Measurements from ENCODE around the gene COL15A1.

COL15A1 gene

DNA sequence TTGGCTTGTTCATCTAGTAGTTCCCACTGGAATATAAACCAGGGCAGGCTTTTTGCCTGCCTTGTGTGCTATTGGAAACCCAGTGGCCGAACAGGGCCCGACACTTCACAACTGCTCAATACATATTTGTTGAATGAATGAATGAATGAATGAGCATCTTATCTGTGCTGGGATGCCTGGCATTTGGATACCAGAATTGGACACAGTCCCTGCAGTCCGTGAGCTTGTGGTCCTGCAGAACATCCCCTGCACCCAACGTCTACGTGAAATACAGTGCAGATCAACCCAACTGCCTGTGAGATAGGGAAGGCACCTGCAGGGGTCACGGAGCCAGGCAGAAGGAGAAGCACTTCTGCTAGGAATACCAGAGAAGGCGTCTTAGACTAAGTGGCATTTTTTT lies 30.0 kb upstream of the COL15A1 start:
- TF ChIP-seq SIN3A (IDR thresholded peaks at IDR 0.05; ENCODE audit: borderline replicate concordance, insufficient read depth, low read length): no peak
- TF ChIP-seq TAF1 (IDR thresholded peaks at IDR 0.05; ENCODE audit: borderline replicate concordance, insufficient read depth, low read length): no peak
- no peak for TF ChIP-seq FOXP2 (optimal IDR thresholded peaks at IDR 0.05; ENCODE audit: borderline replicate concordance, extremely low read depth, extremely low read length, insufficient read depth)
- no peak for TF ChIP-seq POLR2AphosphoS5 (IDR thresholded peaks at IDR 0.05; ENCODE audit: low read depth, low read length)
- TF ChIP-seq, protein P1, sequence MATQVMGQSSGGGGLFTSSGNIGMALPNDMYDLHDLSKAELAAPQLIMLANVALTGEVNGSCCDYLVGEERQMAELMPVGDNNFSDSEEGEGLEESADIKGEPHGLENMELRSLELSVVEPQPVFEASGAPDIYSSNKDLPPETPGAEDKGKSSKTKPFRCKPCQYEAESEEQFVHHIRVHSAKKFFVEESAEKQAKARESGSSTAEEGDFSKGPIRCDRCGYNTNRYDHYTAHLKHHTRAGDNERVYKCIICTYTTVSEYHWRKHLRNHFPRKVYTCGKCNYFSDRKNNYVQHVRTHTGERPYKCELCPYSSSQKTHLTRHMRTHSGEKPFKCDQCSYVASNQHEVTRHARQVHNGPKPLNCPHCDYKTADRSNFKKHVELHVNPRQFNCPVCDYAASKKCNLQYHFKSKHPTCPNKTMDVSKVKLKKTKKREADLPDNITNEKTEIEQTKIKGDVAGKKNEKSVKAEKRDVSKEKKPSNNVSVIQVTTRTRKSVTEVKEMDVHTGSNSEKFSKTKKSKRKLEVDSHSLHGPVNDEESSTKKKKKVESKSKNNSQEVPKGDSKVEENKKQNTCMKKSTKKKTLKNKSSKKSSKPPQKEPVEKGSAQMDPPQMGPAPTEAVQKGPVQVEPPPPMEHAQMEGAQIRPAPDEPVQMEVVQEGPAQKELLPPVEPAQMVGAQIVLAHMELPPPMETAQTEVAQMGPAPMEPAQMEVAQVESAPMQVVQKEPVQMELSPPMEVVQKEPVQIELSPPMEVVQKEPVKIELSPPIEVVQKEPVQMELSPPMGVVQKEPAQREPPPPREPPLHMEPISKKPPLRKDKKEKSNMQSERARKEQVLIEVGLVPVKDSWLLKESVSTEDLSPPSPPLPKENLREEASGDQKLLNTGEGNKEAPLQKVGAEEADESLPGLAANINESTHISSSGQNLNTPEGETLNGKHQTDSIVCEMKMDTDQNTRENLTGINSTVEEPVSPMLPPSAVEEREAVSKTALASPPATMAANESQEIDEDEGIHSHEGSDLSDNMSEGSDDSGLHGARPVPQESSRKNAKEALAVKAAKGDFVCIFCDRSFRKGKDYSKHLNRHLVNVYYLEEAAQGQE (IDR thresholded peaks at IDR 0.05; ENCODE audit: insufficient read depth in 1 of 2, low read depth in 2 of 2, low read length in 2 of 2): no peak

DNA sequence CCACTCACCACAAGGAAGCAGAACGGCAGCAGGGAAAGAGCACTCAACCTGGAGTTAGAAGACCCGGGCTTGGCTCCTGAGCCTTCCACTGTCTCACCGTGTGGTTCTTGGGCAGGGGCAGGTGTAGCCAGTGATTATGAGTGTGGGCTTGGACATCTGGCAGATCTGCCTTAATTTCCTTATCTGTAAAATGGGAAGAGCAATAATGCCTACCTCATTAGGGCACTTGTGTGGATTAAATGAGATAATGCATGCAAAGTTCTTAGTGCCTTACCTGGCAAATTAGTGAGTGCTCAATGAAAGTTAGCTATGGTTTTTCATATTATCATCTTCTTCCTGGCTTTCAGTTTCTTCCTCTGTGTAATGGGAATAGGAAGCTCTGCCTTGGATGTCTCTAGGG lies 28.1 kb upstream of the COL15A1 start:
- no peak for TF ChIP-seq TAF1 (IDR thresholded peaks at IDR 0.05; ENCODE audit: borderline replicate concordance, insufficient read depth, low read length)
- TF ChIP-seq POLR2AphosphoS5 (IDR thresholded peaks at IDR 0.05; ENCODE audit: low read depth, low read length): no peak
- no peak for TF ChIP-seq FOXP2 (optimal IDR thresholded peaks at IDR 0.05; ENCODE audit: borderline replicate concordance, extremely low read depth, extremely low read length, insufficient read depth)
- TF ChIP-seq, protein P1 (IDR thresholded peaks at IDR 0.05; ENCODE audit: insufficient read depth in 1 of 2, low read depth in 2 of 2, low read length in 2 of 2): no peak
- no peak for TF ChIP-seq SIN3A (IDR thresholded peaks at IDR 0.05; ENCODE audit: borderline replicate concordance, insufficient read depth, low read length)

DNA sequence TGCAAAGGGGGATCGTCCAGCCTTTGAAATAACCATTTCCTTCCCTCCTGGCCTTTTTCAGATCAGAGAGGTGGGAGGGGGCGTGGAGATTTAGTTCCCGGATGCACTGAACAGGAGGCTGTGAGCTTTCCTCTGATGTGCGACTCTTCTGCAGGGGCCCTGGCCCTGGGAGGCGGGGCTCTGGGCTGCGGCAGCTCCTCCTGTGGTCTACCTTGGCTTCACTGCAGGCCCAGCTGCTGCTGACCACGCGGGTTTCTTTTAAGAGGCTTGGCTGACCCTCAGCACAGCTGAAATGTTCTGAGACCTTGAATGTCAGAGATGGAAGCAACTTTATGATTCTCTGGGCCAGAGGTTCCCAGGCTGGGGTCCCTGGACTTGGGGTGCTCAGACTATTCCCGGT lies 27.0 kb upstream of the COL15A1 start:
- TF ChIP-seq SIN3A (IDR thresholded peaks at IDR 0.05; ENCODE audit: borderline replicate concordance, insufficient read depth, low read length): no peak
- no peak for TF ChIP-seq POLR2AphosphoS5 (IDR thresholded peaks at IDR 0.05; ENCODE audit: low read depth, low read length)
- TF ChIP-seq TAF1 (IDR thresholded peaks at IDR 0.05; ENCODE audit: borderline replicate concordance, insufficient read depth, low read length): no peak
- no peak for TF ChIP-seq FOXP2 (optimal IDR thresholded peaks at IDR 0.05; ENCODE audit: borderline replicate concordance, extremely low read depth, extremely low read length, insufficient read depth)
- TF ChIP-seq, protein P1 (IDR thresholded peaks at IDR 0.05; ENCODE audit: insufficient read depth in 1 of 2, low read depth in 2 of 2, low read length in 2 of 2): no peak

DNA sequence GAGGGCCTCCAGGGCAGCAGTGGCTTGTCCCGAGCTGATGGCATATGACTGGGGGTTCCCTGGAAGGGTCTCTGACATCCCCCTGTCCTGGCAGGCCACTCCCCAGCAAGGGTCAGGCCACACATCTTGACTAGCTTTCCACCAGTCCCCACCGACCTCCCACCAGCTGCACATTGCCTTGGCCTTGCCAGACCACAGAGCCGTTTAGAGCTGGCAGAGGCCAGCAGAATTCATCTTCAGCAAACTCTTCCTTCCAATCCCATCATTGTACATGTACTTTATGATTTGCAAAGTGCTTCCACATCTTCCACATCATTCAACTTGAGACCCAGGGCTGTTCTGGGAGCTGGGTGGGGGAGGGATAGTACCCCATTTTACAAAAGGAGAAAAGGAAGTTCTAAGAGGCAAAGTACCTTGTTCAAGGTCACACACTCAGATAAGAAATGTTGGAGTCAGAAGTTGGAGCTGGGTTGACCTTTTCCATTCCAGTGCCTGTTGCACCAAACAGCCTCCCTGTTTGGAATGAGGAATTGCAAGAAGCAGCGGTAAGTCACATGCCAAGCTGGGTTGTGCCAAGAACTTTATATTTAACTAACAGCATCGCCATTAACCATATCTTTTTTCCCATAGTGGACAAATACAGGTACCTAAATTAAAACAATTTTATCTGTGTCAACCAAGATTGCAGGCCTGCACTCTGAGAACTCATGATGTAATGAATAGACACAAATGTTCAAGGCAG lies 25.8 kb upstream of the COL15A1 start:
- no peak for TF ChIP-seq TAF1 (IDR thresholded peaks at IDR 0.05; ENCODE audit: borderline replicate concordance, insufficient read depth, low read length)
- TF ChIP-seq, protein P1 (IDR thresholded peaks at IDR 0.05; ENCODE audit: insufficient read depth in 1 of 2, low read depth in 2 of 2, low read length in 2 of 2): no peak
- TF ChIP-seq SIN3A (IDR thresholded peaks at IDR 0.05; ENCODE audit: borderline replicate concordance, insufficient read depth, low read length): no peak
- TF ChIP-seq FOXP2 (optimal IDR thresholded peaks at IDR 0.05; ENCODE audit: borderline replicate concordance, extremely low read depth, extremely low read length, insufficient read depth): no peak
- no peak for TF ChIP-seq POLR2AphosphoS5 (IDR thresholded peaks at IDR 0.05; ENCODE audit: low read depth, low read length)
